ENCODE results near the gene SLC9A9.

The SLC9A9 gene

DNA sequence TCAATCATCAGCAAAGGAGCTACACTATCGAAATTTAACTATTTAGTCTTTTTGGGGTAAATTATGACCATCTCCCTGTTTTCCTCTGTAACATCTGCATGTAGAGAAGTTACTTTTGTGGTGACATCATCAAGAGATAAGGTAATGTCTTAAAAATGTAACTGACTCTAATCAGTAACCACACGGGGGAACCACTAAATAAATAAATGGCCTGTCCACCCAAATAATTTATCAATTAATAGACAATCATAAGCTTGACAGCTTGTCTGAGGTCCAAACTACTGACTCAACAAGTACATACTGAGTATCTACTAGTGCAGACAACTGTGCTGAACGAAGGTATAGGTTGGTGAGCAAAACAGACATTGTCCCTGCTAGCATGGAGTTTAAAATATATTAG is 219.3 kb downstream of the SLC9A9 start:
- no peak overlapping the region for H3K4me3 Mint-ChIP-seq
- no peak for DNase-seq
- H3K9me3 Mint-ChIP-seq: peaks cover 4% of the 10 kb centered on the region
- H3K27ac Mint-ChIP-seq: no peak overlapping the region
- no peaks in the 10 kb centered on the region for H3K27me3 Mint-ChIP-seq
- H3K36me3 Mint-ChIP-seq (ENCODE audit: low read depth): peaks cover 2% of the 10 kb centered on the region
- peaks cover 7% of the 10 kb centered on the region for H3K4me1 Mint-ChIP-seq (ENCODE audit: low read depth)

DNA sequence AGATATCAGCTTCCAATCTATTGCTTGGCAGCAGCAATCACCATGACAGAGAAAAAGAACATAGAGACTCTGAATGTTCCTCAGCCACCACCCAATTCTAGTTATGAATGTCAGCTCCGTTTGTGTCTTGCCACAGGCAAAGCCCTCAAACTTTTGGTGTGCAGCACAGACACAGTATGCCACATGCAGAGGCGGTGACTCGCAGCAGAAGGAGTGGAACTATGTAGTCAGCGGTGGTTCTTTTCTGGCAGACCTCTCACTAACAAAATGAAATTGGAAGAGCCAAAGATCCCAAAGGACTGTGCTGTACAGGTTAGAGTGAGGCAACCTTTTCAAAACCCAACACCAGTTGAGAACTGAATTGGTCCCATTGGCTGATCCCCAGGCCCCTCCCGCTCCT is 220.9 kb downstream of the SLC9A9 start:
- DNase-seq: no peak
- H3K4me3 Mint-ChIP-seq: no peak overlapping the region
- H3K4me1 Mint-ChIP-seq (ENCODE audit: low read depth): peaks cover 7% of the 10 kb centered on the region
- H3K36me3 Mint-ChIP-seq (ENCODE audit: low read depth): peaks cover 2% of the 10 kb centered on the region
- no peak overlapping the region for H3K27ac Mint-ChIP-seq
- peaks cover 4% of the 10 kb centered on the region for H3K9me3 Mint-ChIP-seq
- no peaks in the 10 kb centered on the region for H3K27me3 Mint-ChIP-seq

- no peak overlapping the region for H3K4me3 Mint-ChIP-seq
- no peaks in the 10 kb centered on the region for H3K27me3 Mint-ChIP-seq
- no peak for DNase-seq
- H3K9me3 Mint-ChIP-seq: no peaks in the 10 kb centered on the region
- no peaks in the 10 kb centered on the region for H3K4me1 Mint-ChIP-seq (ENCODE audit: low read depth)
- H3K36me3 Mint-ChIP-seq (ENCODE audit: low read depth): peaks cover 4% of the 10 kb centered on the region
- H3K27ac Mint-ChIP-seq: no peak overlapping the region
Measured at GRCh38 chr3:143619231-143619630, 229.0 kb downstream of the SLC9A9 start.

DNA sequence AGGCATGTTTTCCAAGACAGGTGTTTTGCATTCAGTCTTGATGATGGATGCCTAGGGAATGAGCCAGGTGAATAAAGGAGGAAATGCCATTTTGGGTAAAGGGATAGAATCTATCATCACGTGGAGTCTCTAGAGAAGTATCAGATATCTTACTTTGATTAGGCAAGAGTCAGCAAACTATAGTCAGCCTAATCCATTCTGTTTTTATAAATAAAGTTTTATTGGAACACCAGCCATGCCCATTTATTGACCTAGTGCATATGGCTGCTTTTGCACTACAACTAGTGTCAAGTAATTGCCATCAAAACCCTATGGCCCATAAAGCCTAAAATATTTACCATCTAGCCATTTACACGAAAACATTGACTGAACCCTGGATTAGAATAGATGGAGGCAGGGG is 231.2 kb downstream of the SLC9A9 start:
- Mint-ChIP-seq H3K27ac (no peak overlapping the region), H3K27me3 (no peaks in the 10 kb centered on the region), H3K36me3 (ENCODE audit: low read depth) (peaks cover 4% of the 10 kb centered on the region), H3K4me1 (ENCODE audit: low read depth) (no peaks in the 10 kb centered on the region), H3K9me3 (no peaks in the 10 kb centered on the region), H3K4me3 (no peak overlapping the region)
- DNase-seq: no peak

- Mint-ChIP-seq H3K4me1 (ENCODE audit: low read depth) (no peaks in the 10 kb centered on the region), H3K4me3 (no peak overlapping the region), H3K27ac (no peak overlapping the region), H3K27me3 (no peaks in the 10 kb centered on the region), H3K9me3 (no peaks in the 10 kb centered on the region), H3K36me3 (ENCODE audit: low read depth) (no peaks in the 10 kb centered on the region)
- DNase-seq: no peak
Measured at GRCh38 chr3:143613226-143613625, 235.0 kb downstream of the SLC9A9 start.

- Mint-ChIP-seq H3K27me3 (no peaks in the 10 kb centered on the region), H3K4me1 (ENCODE audit: low read depth) (no peaks in the 10 kb centered on the region), H3K27ac (no peak overlapping the region), H3K9me3 (no peaks in the 10 kb centered on the region), H3K36me3 (ENCODE audit: low read depth) (no peaks in the 10 kb centered on the region), H3K4me3 (no peak overlapping the region)
- DNase-seq: no peak
Measured at GRCh38 chr3:143612541-143612940, 235.7 kb downstream of the SLC9A9 start.

DNA sequence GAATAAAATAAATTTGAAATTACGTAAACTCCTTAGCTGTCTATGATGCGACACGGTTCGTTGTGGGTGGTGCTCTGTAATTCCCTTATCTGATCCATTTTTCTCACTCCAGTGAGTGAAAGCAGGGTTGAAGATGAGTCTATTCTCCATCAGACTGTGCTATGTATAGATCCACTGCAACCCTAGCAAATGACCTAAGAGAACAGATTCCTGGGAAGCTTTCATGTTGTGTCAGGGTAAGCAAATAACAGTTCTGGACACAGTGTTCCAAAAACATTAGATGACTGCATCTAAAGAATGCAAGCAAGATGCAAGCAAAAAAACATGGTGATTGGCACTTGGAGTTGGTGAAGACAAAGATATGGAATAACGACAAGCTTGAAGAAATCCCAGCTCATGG is 239.3 kb downstream of the SLC9A9 start:
- Mint-ChIP-seq H3K36me3 (ENCODE audit: low read depth) (no peaks in the 10 kb centered on the region), H3K27ac (no peak overlapping the region), H3K4me3 (no peak overlapping the region), H3K9me3 (no peaks in the 10 kb centered on the region), H3K4me1 (ENCODE audit: low read depth) (no peaks in the 10 kb centered on the region), H3K27me3 (no peaks in the 10 kb centered on the region)
- no peak for DNase-seq

GRCh38 chr3:143605233-143605950 is 242.9 kb downstream of the SLC9A9 start:
- Mint-ChIP-seq H3K4me3 (no peak overlapping the region), H3K4me1 (ENCODE audit: low read depth) (no peaks in the 10 kb centered on the region), H3K27ac (no peak overlapping the region), H3K36me3 (ENCODE audit: low read depth) (no peaks in the 10 kb centered on the region), H3K27me3 (no peaks in the 10 kb centered on the region), H3K9me3 (no peaks in the 10 kb centered on the region)
- no peak for DNase-seq

GRCh38 chr3:143604402-143605185 is 243.7 kb downstream of the SLC9A9 start:
- Mint-ChIP-seq H3K9me3 (no peaks in the 10 kb centered on the region), H3K36me3 (ENCODE audit: low read depth) (no peaks in the 10 kb centered on the region), H3K27ac (no peak overlapping the region), H3K4me3 (no peak overlapping the region), H3K27me3 (no peaks in the 10 kb centered on the region), H3K4me1 (ENCODE audit: low read depth) (no peaks in the 10 kb centered on the region)
- no peak for DNase-seq

GRCh38 chr3:143603774-143604173 is 244.5 kb downstream of the SLC9A9 start:
- H3K4me1 Mint-ChIP-seq (ENCODE audit: low read depth): no peaks in the 10 kb centered on the region
- no peaks in the 10 kb centered on the region for H3K36me3 Mint-ChIP-seq (ENCODE audit: low read depth)
- no peak overlapping the region for H3K4me3 Mint-ChIP-seq
- no peak overlapping the region for H3K27ac Mint-ChIP-seq
- no peaks in the 10 kb centered on the region for H3K27me3 Mint-ChIP-seq
- no peaks in the 10 kb centered on the region for H3K9me3 Mint-ChIP-seq
- no peak for DNase-seq

- DNase-seq: no peak
- H3K4me1 Mint-ChIP-seq (ENCODE audit: low read depth): no peaks in the 10 kb centered on the region
- no peak overlapping the region for H3K27ac Mint-ChIP-seq
- no peaks in the 10 kb centered on the region for H3K36me3 Mint-ChIP-seq (ENCODE audit: low read depth)
- H3K4me3 Mint-ChIP-seq: no peak overlapping the region
- H3K9me3 Mint-ChIP-seq: no peaks in the 10 kb centered on the region
- H3K27me3 Mint-ChIP-seq: no peaks in the 10 kb centered on the region
Measured at GRCh38 chr3:143601723-143602484, 246.4 kb downstream of the SLC9A9 start.

DNA sequence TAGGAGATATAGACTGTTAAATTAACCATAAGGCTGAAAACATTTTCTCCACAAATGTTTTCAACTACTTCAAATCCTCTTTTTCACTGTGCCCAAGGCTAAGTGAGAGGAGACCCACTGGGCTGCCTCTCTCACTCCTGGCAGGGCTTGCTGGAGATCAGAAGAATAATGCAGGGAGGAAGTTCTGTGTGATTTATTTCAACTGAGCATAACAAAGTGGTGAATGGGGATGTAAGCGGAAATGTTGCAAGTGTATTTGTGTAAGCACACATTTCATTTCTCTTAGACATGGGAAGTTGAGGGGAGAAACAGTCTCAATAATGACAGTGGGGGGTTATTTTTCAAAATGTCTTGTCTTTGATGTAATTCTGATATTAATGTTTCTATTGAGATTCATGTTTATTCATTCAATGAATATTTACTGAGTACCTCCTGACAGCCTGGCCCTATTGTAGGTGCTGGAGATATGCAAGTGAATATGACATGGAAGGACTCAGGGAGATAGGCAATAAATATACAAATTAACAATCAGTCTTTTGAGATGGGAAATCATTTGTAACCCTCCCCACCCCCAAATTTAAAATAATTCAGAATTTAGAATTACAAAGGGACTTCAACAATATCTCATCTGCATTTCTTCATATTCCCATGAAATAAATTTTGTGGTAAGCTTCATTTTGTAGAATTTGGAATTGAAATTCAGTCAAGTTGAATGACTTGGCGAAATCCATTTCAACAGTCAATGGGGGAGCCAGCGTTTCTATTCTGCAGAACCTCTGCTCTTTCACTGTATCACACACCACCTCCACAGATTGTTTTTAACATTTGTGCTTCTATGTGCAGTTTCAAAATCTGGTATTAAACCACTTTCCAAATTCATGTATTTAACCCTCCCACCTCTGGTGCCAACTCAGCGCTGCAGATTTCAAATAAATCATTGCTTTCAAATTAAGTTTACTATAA is 247.2 kb downstream of the SLC9A9 start:
- Mint-ChIP-seq H3K36me3 (ENCODE audit: low read depth) (no peaks in the 10 kb centered on the region), H3K27me3 (no peaks in the 10 kb centered on the region), H3K4me1 (ENCODE audit: low read depth) (no peaks in the 10 kb centered on the region), H3K9me3 (no peaks in the 10 kb centered on the region), H3K27ac (no peak overlapping the region), H3K4me3 (no peak overlapping the region)
- DNase-seq: no peak

DNA sequence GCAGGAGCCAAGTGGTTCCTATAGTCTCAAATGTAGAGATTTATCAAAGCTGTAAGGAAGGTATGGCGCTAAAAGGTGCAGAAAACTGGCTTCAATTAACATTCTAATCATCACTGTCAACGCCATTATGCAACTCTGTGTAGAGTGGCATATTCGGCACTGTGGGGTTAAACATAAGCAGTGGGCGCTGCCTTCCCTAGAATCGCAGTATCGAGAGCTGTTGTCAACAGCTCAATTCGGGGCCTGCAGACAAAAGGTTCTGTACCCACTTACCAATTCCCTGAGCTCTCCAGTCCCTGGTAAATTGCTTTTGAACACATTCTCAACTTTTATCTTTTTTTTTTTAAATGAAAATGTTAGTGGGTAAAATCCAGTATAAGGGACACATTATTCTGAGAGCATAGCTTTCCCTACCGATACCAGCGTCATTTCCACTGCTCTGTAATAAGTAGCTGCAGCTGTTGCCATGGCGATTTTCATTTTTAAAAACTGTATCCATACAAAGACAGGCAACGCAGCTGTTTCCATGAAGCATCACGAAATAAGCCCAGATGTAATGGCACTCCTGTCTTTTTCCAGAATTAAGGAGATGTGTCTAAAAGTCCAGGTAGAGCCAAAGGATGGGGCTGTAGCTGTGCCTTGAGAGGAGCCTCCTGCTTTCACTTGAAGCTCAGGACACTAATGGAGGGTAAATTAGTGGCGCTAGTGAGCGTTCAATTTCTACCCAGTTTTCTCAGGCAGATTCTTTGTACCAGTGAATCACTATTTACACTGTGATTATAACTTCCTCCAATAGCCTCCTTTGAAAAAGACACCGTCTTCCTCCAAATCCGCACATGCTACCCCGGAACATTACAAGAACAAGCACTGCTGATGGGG is 250.3 kb downstream of the SLC9A9 start:
- Mint-ChIP-seq H3K27ac (no peak overlapping the region), H3K4me3 (no peak overlapping the region)

More for the DNA sequence above, 250.3 kb downstream of the SLC9A9 start:
- no peaks in the 10 kb centered on the region for H3K36me3 Mint-ChIP-seq (ENCODE audit: low read depth)
- H3K27me3 Mint-ChIP-seq: no peaks in the 10 kb centered on the region
- DNase-seq: no peak
- H3K4me1 Mint-ChIP-seq (ENCODE audit: low read depth): no peaks in the 10 kb centered on the region
- H3K9me3 Mint-ChIP-seq: no peaks in the 10 kb centered on the region

Data from activated T-cell treated with anti-CD3 and anti-CD28 coated beads, Interleukin-2, amount 50 U/mL, for 24 hours (primary cell).